CD4-positive, alpha-beta T cell treated with Interleukin-21 for 1 hour (primary cell): ENCODE measurements around the gene POP5.
"Not testable (repeated sequence)": the region's sequence is repeated elsewhere in the genome, so short reads cannot be mapped to it uniquely, and the experiment has no call there.

Source experiments
- DNase-seq: peaks from one replicate; pipeline ENCODE4 v3.0.0-alpha.2; 2020

The POP5 gene

GRCh38 chr12:120536064-120536791 lies 45.0 kb downstream of the POP5 start:
- DNase-seq = peak; percentile 50

GRCh38 chr12:120534703-120535655 lies 46.2 kb downstream of the POP5 start:
- DNase-seq = peak; percentile 59

GRCh38 chr12:120534203-120534702 lies 46.9 kb downstream of the POP5 start, which contains the start of gene RNF10:
Gene RNF10, plus strand, starts transcription at chr12:120534356. Its CDS starts 456 bp downstream, at chr12:120534812.
- peak; percentile 92 for DNase-seq

GRCh38 chr12:120532701-120533238 lies 48.4 kb downstream of the POP5 start:
- no peak for DNase-seq

- not testable (repeated sequence) for DNase-seq
These were observed 50.8 kb downstream of the POP5 start for GRCh38 chr12:120530418-120530761.

- no peak for DNase-seq
These were observed 51.4 kb downstream of the POP5 start for GRCh38 chr12:120529641-120530417.

- peak; percentile 89 for DNase-seq
These were observed 52.2 kb downstream of the POP5 start, which contains the start of gene COQ5 for GRCh38 chr12:120528861-120529525. Gene COQ5, minus strand, starts transcription at chr12:120529158. Its CDS starts 17 bp downstream, at chr12:120529141.
